B cell (primary cell): ENCODE results near the gene GGT7. TPM values are rescaled to one million over a fixed set of nuclear protein-coding genes. Genes with fewer than 3 reads are reported as not detected.

Experiments used
- ATAC-seq: fragments of 200-7000 bp; cut with Tn5 transposase; one replicate; pipeline ENCODE4 v1.10.0; 2021; ENCODE audit warnings: low read depth, mild to moderate bottlenecking, moderate number of reproducible peaks, moderate library complexity
- CTCF ChIA-PET: fragments of 350-600 bp; sonication (Branson Sonifier 250); formaldehyde crosslinking; loops from one replicate; lab custom pipeline; 2021; ENCODE audit warnings: antibody characterized with exemption, inconsistent platforms; lab: Charles Lee
- POLR2A ChIA-PET: fragments of 350-600 bp; sonication (Branson Sonifier 250); formaldehyde crosslinking; loops from one replicate; lab custom pipeline; 2021; ENCODE audit warnings: antibody characterized with exemption; lab: Charles Lee
- DNase-seq: peaks from one replicate; pipeline ENCODE4 v3.0.0; 2013
- H2AFZ ChIP-seq: 2 replicates; pipeline ENCODE4 v1.6.1; 2012; ENCODE audit warnings: mild to moderate bottlenecking, low read depth, low read length; ENCODE audit not compliant: insufficient read depth, poor library complexity, severe bottlenecking
- H3K27ac ChIP-seq, 2 donors: 1 replicate in 1 of 2; 2 replicates in 1 of 2; pipeline ENCODE4 v1.5.1; 2012 to 2013; ENCODE audit warnings: low read length in 2 of 2, mild to moderate bottlenecking in 2 of 2, moderate library complexity in 1 of 2
- H3K27me3 ChIP-seq, 4 experiments: fragments of 200-600 bp in 1 of 4; sonication (generic) in 1 of 4; replicated peaks in 1 of 4; 1 replicate in 2 of 4; 2 replicates in 2 of 4; pipeline versions ENCODE4 v1.6.1 to v1.7.0; 2013 to 2016; ENCODE audit warnings: low read length in 3 of 4, mild to moderate bottlenecking in 2 of 4, mixed read lengths in 1 of 4, moderate library complexity in 1 of 4; ENCODE audit not compliant: insufficient read depth in 4 of 4, control insufficient read depth in 3 of 4; ENCODE audit errors: control extremely low read depth in 1 of 4
- H3K36me3 ChIP-seq, 2 experiments: replicated peaks in 1 of 2; 1 replicate in 1 of 2; 2 replicates in 1 of 2; pipeline versions ENCODE4 v1.6.1 to v1.7.1; 2013; ENCODE audit warnings: low read length in 1 of 2; ENCODE audit not compliant: insufficient read depth in 2 of 2, control insufficient read depth in 1 of 2; ENCODE audit errors: control extremely low read depth in 1 of 2, extremely low read depth in 1 of 2
- H3K4me1 ChIP-seq, 2 donors: fragments of 200-600 bp in 1 of 2; sonication (generic) in 1 of 2; 1 replicate in 1 of 2; 2 replicates in 1 of 2; pipeline versions ENCODE4 v1.5.1 to v1.6.1; 2013 to 2017; ENCODE audit warnings: low read length in 2 of 2; ENCODE audit not compliant: control insufficient read depth in 2 of 2, insufficient read depth in 2 of 2
- H3K4me2 ChIP-seq: replicated peaks from 2 replicates; pipeline ENCODE3; 2012; ENCODE audit warnings: mild to moderate bottlenecking, low read depth, low read length; ENCODE audit not compliant: poor library complexity, severe bottlenecking
- H3K4me3 ChIP-seq, 5 experiments: fragments of 200-600 bp in 1 of 5; sonication (generic) in 1 of 5; 1 replicate in 3 of 5; 2 replicates in 2 of 5; pipeline versions ENCODE4 v1.5.1 to v1.7.0; 2011 to 2016; ENCODE audit warnings: low read length in 4 of 5, mild to moderate bottlenecking in 4 of 5, low read depth in 2 of 5, control low read depth in 1 of 5, moderate library complexity in 1 of 5; ENCODE audit not compliant: insufficient read depth in 1 of 5; ENCODE audit errors: control extremely low read depth in 1 of 5, extremely low read depth in 1 of 5
- H3K79me2 ChIP-seq: fragments of 200-600 bp; sonication (generic); one replicate; pipeline ENCODE4 v1.6.0; 2016; ENCODE audit warnings: low read length; ENCODE audit not compliant: control insufficient read depth, insufficient read depth
- H3K9ac ChIP-seq: fragments of 200-600 bp; sonication (generic); 2 replicates; pipeline ENCODE4 v1.6.1; 2017; ENCODE audit warnings: mild to moderate bottlenecking, low read length, moderate library complexity
- H3K9me3 ChIP-seq, 3 donors: one replicate each; pipeline versions ENCODE4 v1.6.1 to v1.7.1; 2013; ENCODE audit warnings: low read length in 2 of 3; ENCODE audit not compliant: control insufficient read depth in 2 of 3, insufficient read depth in 1 of 3; ENCODE audit errors: control extremely low read depth in 1 of 3
- H4K20me1 ChIP-seq: 2 replicates; pipeline ENCODE4 v1.6.0; 2012; ENCODE audit warnings: mild to moderate bottlenecking, low read length; ENCODE audit not compliant: insufficient read depth, control insufficient read depth, poor library complexity, severe bottlenecking
- H3K27ac Mint-ChIP-seq: one replicate; pipeline ENCODE4 v1.8.0; 2021; ENCODE audit warnings: mixed read lengths
- H3K27me3 Mint-ChIP-seq: one replicate; pipeline ENCODE4 v1.8.0; 2021; ENCODE audit warnings: mixed read lengths
- H3K4me1 Mint-ChIP-seq: one replicate; pipeline ENCODE4 v1.8.0; 2021; ENCODE audit warnings: mixed read lengths
- H3K4me3 Mint-ChIP-seq: one replicate; pipeline ENCODE4 v1.8.0; 2021; ENCODE audit warnings: mixed read lengths
- H3K9me3 Mint-ChIP-seq: one replicate; pipeline ENCODE4 v1.8.0; 2022; ENCODE audit warnings: mixed read lengths; ENCODE audit not compliant: insufficient read depth
- CTCF ChIP-seq: fragments of 200-600 bp; IDR thresholded peaks from one replicate; pipeline ENCODE4 v1.8.0; 2022; ENCODE audit warnings: antibody characterized with exemption, mild to moderate bottlenecking
- EZH2 ChIP-seq: IDR thresholded peaks from 2 replicates; pipeline ENCODE4 v1.6.1; 2012; ENCODE audit warnings: borderline replicate concordance, low read depth, mild to moderate bottlenecking, moderate library complexity, low read length; ENCODE audit not compliant: insufficient read depth, poor library complexity, severe bottlenecking
- WGBS: methylation state at CpG from one replicate; pipeline ENCODE4 v1.1.5; 2013; ENCODE audit warnings: missing lambda C conversion rate; ENCODE audit not compliant: insufficient coverage; 5-methylcytosine and 5-hydroxymethylcytosine counted together
- intact Hi-C: fragments of 100-400 bp; cut with micrococcal nuclease; formaldehyde crosslinking; loops from one replicate; pipeline ENCODE4 v1.10.0; 2022
- polyA plus RNA-seq: library from polyadenylated mRNA; depleted of rRNA; stranded (reverse); fragments of >200 nt; gene quantifications from 2 replicates; pipeline ENCODE4 v1.2.3, GENCODE V29; 2012
- total RNA-seq, 2 donors: library from RNA; stranded (reverse); fragments of 120-200 nt in 1 of 2; gene quantifications; 1 replicate in 1 of 2; 2 replicates in 1 of 2; pipeline versions ENCODE4 v1.2.3 to v1.2.4, GENCODE V29; 2013 to 2022

The GGT7 gene
- total and polyA plus RNA-seq, 2 donors (not counting 1 experiment from before 2014, with no cell fraction given): 28.6 to 31.9 TPM

GRCh38 chr20:34859826-34860545, 12.7 kb downstream of the GGT7 start:
- POLR2A ChIA-PET: interaction anchor here (0.7 kb wide), 1 partner anchor 15 kb away, joined by 3 read pairs; no protein-coding TSS in a partner anchor
- 93% methylated on average over 5 of the region's 9 CpGs for WGBS
- ATAC-seq (no peak), DNase-seq (no peak)
- CTCF ChIA-PET: no interaction called here
- no peaks in the 10 kb centered on the region for H3K9me3 ChIP-seq
- TF ChIP-seq CTCF (no peak), EZH2 (no peak)
- no peaks in the 10 kb centered on the region for H3K27me3 ChIP-seq
- H3K4me1 ChIP-seq: no peaks in the 10 kb centered on the region
- H3K9ac ChIP-seq: no peak overlapping the region
- Mint-ChIP-seq H3K27me3 (no peaks in the 10 kb centered on the region), H3K4me1 (no peaks in the 10 kb centered on the region), H3K4me3 (no peak overlapping the region), H3K9me3 (no peaks in the 10 kb centered on the region), H3K27ac (no peak overlapping the region)
- H3K4me2 ChIP-seq: no peak overlapping the region
- H3K4me3 ChIP-seq: no peak overlapping the region
- intact Hi-C loops: no loop called here
- H3K27ac ChIP-seq: no peak overlapping the region
- H4K20me1 ChIP-seq: no peaks in the 10 kb centered on the region
- no peaks in the 10 kb centered on the region for H3K36me3 ChIP-seq
- H3K79me2 ChIP-seq: no peaks in the 10 kb centered on the region
- no peak overlapping the region for H2AFZ ChIP-seq

- Mint-ChIP-seq H3K4me1 (no peaks in the 10 kb centered on the region), H3K27ac (no peak overlapping the region), H3K9me3 (no peaks in the 10 kb centered on the region), H3K27me3 (no peaks in the 10 kb centered on the region), H3K4me3 (no peak overlapping the region)
- Histone ChIP-seq H4K20me1 (no peaks in the 10 kb centered on the region), H3K4me3 (no peak overlapping the region), H3K36me3 (no peaks in the 10 kb centered on the region), H3K4me2 (no peak overlapping the region), H3K4me1 (no peaks in the 10 kb centered on the region), H3K27me3 (no peaks in the 10 kb centered on the region), H3K27ac (no peak overlapping the region), H3K9me3 (no peaks in the 10 kb centered on the region), H3K79me2 (no peaks in the 10 kb centered on the region), H2AFZ (no peak overlapping the region), H3K9ac (no peak overlapping the region)
- ATAC-seq: no peak
- no peak for DNase-seq
- no peak for TF ChIP-seq CTCF
- no peak for TF ChIP-seq EZH2
- ChIA-PET CTCF (no interaction called here), POLR2A (interaction anchor here (0.7 kb wide), 1 partner anchor 16 kb away, joined by 3 read pairs; no protein-coding TSS in a partner anchor)
- intact Hi-C loops: no loop called here
- WGBS: 97% methylated on average over 26 of the region's 26 CpGs
Measured at GRCh38 chr20:34859367-34859766, 13.3 kb downstream of the GGT7 start.
